Esophagus muscularis mucosa (tissue), 4 donors: ENCODE measurements around the gene TEX44.
"Not testable (repeated sequence)": the region's sequence is repeated elsewhere in the genome, so short reads cannot be mapped to it uniquely, and the experiment has no call there.

Experiments used
- EP300 ChIP-seq: sonication (generic); formaldehyde crosslinking; IDR thresholded peaks from one replicate; pipeline ENCODE4 v1.6.1; 2017; ENCODE audit warnings: antibody characterized with exemption
- POLR2A ChIP-seq: fragments of 450-650 bp; IDR thresholded peaks from one replicate; pipeline ENCODE4 v1.6.1; 2017; ENCODE audit warnings: antibody characterized with exemption, moderate library complexity, mild to moderate bottlenecking, low read depth
- TF ChIP-seq, protein P1 (sequence below), 3 experiments: fragments of 200-600 bp in 2 of 3; fragments of 450-650 bp in 1 of 3; sonication (generic) in 2 of 3; IDR thresholded peaks; one replicate each; pipeline ENCODE4 v1.5.1; 2017 to 2019; ENCODE audit warnings: antibody characterized with exemption in 3 of 3, mild to moderate bottlenecking in 2 of 3, moderate library complexity in 1 of 3

DNA sequence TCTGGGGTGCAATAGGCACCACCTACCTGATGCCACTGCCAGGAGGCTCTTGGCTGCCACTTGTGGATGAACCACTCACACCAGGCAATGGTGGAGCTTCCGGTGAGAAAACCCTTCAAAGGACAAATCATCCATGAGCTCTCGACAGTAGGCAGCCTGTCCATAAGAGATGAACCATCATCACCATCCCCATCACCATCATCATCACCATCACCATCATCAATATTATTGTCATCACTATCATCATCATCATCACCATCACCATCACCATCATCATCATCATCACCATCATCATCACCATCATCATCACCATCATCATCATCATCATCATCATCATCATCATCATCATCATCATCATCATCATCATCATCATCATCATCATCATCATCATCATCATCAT lies 14.0 kb upstream of the TEX44 start:
- TF ChIP-seq, protein P1, sequence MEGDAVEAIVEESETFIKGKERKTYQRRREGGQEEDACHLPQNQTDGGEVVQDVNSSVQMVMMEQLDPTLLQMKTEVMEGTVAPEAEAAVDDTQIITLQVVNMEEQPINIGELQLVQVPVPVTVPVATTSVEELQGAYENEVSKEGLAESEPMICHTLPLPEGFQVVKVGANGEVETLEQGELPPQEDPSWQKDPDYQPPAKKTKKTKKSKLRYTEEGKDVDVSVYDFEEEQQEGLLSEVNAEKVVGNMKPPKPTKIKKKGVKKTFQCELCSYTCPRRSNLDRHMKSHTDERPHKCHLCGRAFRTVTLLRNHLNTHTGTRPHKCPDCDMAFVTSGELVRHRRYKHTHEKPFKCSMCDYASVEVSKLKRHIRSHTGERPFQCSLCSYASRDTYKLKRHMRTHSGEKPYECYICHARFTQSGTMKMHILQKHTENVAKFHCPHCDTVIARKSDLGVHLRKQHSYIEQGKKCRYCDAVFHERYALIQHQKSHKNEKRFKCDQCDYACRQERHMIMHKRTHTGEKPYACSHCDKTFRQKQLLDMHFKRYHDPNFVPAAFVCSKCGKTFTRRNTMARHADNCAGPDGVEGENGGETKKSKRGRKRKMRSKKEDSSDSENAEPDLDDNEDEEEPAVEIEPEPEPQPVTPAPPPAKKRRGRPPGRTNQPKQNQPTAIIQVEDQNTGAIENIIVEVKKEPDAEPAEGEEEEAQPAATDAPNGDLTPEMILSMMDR (IDR thresholded peaks at IDR 0.05): not testable (repeated sequence)
- not testable (repeated sequence) for TF ChIP-seq POLR2A, EP300
